ENCODE results near the gene HOXB5.

Gene HOXB5

GRCh38 chr17:48546924-48547807 lies 46.4 kb downstream of the HOXB5 start:
- DNase-seq, result no peak

DNA sequence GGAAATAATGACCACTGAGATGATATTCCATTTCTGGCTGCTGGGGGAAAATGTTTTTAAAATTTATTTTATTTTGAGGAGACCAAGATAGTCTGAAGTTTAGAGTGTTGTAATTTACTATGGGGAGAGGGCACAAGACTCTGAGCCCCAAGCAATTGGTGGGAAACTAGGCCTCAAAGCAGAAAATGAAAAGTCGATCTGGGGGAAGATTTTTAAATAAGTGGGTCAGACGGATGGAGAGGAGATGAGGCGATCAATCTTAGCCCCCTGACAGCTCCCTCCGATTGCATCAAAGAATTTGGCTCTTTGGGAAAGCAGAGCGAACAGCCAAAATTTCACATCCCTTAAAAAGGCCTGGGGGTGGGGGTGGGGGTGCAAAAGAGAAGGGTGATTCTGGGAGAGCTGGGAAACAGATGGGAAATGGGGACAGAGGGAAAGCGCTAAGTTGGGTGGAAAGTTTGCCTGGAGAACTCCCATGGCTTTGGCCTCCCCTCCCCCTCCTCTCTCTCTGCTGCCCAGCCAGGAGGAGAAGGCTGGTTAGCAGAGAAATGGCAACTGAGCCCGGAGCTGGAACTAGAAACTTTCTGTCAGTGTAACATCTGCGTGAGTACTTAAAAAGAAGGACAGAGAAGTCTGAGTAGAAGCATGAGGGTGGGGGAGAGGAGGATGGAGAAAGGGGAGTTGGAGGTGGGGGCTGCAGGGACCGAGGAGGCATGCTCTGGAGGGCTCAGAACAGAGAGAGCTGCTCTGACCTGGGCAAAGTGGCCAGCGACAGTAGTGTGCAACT lies 47.2 kb downstream of the HOXB5 start:
- DNase-seq, result no peak

GRCh38 chr17:48545539-48545938 lies 48.0 kb downstream of the HOXB5 start:
- no peak for DNase-seq

- no peak for DNase-seq
These were observed 48.6 kb downstream of the HOXB5 start, which contains the start of gene HOXB2 for GRCh38 chr17:48545022-48545375. HOXB2 (minus strand) TSS chr17:48545109; CDS start chr17:48544911, 198 bp downstream.

DNA sequence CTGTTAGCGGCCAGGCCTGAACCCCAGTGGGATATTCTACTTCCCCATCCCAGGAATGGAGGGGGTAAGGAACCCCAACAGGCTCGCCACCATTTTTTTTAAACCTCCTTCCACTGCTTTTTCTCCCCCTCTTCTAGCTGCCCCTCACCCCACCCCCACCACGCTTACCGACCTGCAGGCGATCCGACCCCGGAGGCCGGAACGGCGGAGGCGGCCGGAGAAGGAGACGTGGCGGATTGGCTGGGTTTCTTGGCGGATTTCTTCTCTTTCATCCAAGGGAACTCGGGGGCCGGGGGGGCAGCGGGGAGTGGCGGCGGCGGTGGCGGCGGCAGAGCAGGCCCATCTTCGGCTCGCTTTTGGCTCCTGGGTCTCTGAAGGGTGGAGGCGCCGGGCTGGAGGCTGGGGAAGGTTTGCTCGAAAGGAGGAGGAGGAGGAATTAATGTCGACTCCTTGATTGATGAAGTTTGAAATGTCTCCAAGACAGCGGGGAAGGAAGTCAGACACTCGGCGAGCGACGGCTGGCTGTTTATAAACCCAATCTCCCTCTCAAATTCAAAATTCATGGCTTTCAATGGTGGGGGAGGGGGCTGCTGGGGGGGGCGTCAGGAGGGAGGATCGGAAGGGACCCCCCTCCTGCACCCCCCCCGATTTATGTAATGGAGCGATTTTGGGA lies 49.1 kb downstream of the HOXB5 start:
- no peak for DNase-seq

DNA sequence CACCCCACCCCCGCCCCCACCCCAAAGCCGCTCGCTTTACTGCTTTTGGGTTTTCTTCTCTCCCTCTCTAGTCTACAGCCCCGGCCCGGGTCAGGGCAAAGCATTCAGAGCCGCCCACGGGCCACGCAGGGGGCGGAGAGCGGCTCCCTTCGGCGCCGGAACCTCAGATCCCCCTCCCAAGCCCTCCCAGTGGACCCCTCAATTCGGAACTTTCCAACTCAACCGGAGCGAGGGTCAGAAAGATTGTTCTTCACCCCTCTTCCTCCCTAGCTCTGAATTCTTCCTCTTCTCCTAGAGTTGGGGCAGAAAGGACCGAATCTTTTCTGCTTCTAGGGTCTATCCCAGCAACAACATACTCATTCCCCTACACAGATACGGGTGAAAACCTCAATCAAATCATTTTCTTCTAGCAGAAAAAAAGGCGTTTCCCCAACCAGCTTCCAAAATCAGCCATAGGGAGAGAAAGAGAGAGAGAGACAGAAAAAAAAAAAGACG lies 49.7 kb downstream of the HOXB5 start:
- no peak for DNase-seq

- DNase-seq, result no peak
These were observed 50.3 kb downstream of the HOXB5 start for GRCh38 chr17:48543107-48543853.

- no peak for DNase-seq
These were observed 50.9 kb downstream of the HOXB5 start for GRCh38 chr17:48542698-48543106.

DNA sequence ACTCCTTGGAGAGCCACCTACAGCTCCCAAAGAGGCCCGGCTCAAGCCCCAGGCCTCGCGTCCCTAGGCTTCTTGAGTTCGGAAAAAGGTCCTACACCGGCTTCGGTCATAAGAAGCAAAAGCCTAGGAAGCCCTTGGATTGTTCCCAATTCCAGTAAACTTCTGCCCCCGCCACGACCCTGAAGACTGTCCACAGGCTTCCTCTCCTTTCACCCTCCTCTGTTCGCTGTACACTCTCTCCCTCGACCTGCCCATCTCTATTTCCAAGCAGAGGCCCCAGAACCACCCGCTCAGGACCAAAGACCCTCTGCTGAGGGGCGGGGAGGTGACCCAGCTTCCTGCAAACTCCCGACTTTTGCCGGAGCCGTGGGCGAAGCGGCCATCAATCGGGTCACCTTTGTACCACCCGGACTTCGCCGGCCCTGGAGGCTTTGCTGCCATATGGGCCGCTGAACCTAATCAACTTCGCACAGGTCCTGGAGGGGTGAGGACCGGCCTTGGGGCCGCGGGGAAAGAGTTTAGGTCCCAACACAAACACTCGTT lies 51.4 kb downstream of the HOXB5 start:
- DNase-seq, result no peak

GRCh38 chr17:48541577-48542113 lies 51.9 kb downstream of the HOXB5 start:
- DNase-seq, result no peak
